B cell (primary cell): ENCODE measurements around the gene DAZAP2. TPM values are rescaled to one million over a fixed set of nuclear protein-coding genes. Genes with fewer than 3 reads are reported as not detected.

Experiments used
- ATAC-seq: fragments of 200-7000 bp; cut with Tn5 transposase; one replicate; pipeline ENCODE4 v1.10.0; 2021; ENCODE audit warnings: low read depth, mild to moderate bottlenecking, moderate number of reproducible peaks, moderate library complexity
- CTCF ChIA-PET: fragments of 350-600 bp; sonication (Branson Sonifier 250); formaldehyde crosslinking; loops from one replicate; lab custom pipeline; 2021; ENCODE audit warnings: antibody characterized with exemption, inconsistent platforms; lab: Charles Lee
- POLR2A ChIA-PET: fragments of 350-600 bp; sonication (Branson Sonifier 250); formaldehyde crosslinking; loops from one replicate; lab custom pipeline; 2021; ENCODE audit warnings: antibody characterized with exemption; lab: Charles Lee
- DNase-seq: peaks from one replicate; pipeline ENCODE4 v3.0.0; 2013
- H2AFZ ChIP-seq: 2 replicates; pipeline ENCODE4 v1.6.1; 2012; ENCODE audit warnings: mild to moderate bottlenecking, low read depth, low read length; ENCODE audit not compliant: insufficient read depth, poor library complexity, severe bottlenecking
- H3K27ac ChIP-seq, 2 donors: 1 replicate in 1 of 2; 2 replicates in 1 of 2; pipeline ENCODE4 v1.5.1; 2012 to 2013; ENCODE audit warnings: low read length in 2 of 2, mild to moderate bottlenecking in 2 of 2, moderate library complexity in 1 of 2
- H3K27me3 ChIP-seq, 4 experiments: fragments of 200-600 bp in 1 of 4; sonication (generic) in 1 of 4; replicated peaks in 1 of 4; 1 replicate in 2 of 4; 2 replicates in 2 of 4; pipeline versions ENCODE4 v1.6.1 to v1.7.0; 2013 to 2016; ENCODE audit warnings: low read length in 3 of 4, mild to moderate bottlenecking in 2 of 4, mixed read lengths in 1 of 4, moderate library complexity in 1 of 4; ENCODE audit not compliant: insufficient read depth in 4 of 4, control insufficient read depth in 3 of 4; ENCODE audit errors: control extremely low read depth in 1 of 4
- H3K36me3 ChIP-seq, 2 experiments: replicated peaks in 1 of 2; 1 replicate in 1 of 2; 2 replicates in 1 of 2; pipeline versions ENCODE4 v1.6.1 to v1.7.1; 2013; ENCODE audit warnings: low read length in 1 of 2; ENCODE audit not compliant: insufficient read depth in 2 of 2, control insufficient read depth in 1 of 2; ENCODE audit errors: control extremely low read depth in 1 of 2, extremely low read depth in 1 of 2
- H3K4me1 ChIP-seq, 2 donors: fragments of 200-600 bp in 1 of 2; sonication (generic) in 1 of 2; 1 replicate in 1 of 2; 2 replicates in 1 of 2; pipeline versions ENCODE4 v1.5.1 to v1.6.1; 2013 to 2017; ENCODE audit warnings: low read length in 2 of 2; ENCODE audit not compliant: control insufficient read depth in 2 of 2, insufficient read depth in 2 of 2
- H3K4me2 ChIP-seq: replicated peaks from 2 replicates; pipeline ENCODE3; 2012; ENCODE audit warnings: mild to moderate bottlenecking, low read depth, low read length; ENCODE audit not compliant: poor library complexity, severe bottlenecking
- H3K4me3 ChIP-seq, 5 experiments: fragments of 200-600 bp in 1 of 5; sonication (generic) in 1 of 5; 1 replicate in 3 of 5; 2 replicates in 2 of 5; pipeline versions ENCODE4 v1.5.1 to v1.7.0; 2011 to 2016; ENCODE audit warnings: low read length in 4 of 5, mild to moderate bottlenecking in 4 of 5, low read depth in 2 of 5, control low read depth in 1 of 5, moderate library complexity in 1 of 5; ENCODE audit not compliant: insufficient read depth in 1 of 5; ENCODE audit errors: control extremely low read depth in 1 of 5, extremely low read depth in 1 of 5
- H3K79me2 ChIP-seq: fragments of 200-600 bp; sonication (generic); one replicate; pipeline ENCODE4 v1.6.0; 2016; ENCODE audit warnings: low read length; ENCODE audit not compliant: control insufficient read depth, insufficient read depth
- H3K9ac ChIP-seq: fragments of 200-600 bp; sonication (generic); 2 replicates; pipeline ENCODE4 v1.6.1; 2017; ENCODE audit warnings: mild to moderate bottlenecking, low read length, moderate library complexity
- H3K9me3 ChIP-seq, 3 donors: one replicate each; pipeline versions ENCODE4 v1.6.1 to v1.7.1; 2013; ENCODE audit warnings: low read length in 2 of 3; ENCODE audit not compliant: control insufficient read depth in 2 of 3, insufficient read depth in 1 of 3; ENCODE audit errors: control extremely low read depth in 1 of 3
- H4K20me1 ChIP-seq: 2 replicates; pipeline ENCODE4 v1.6.0; 2012; ENCODE audit warnings: mild to moderate bottlenecking, low read length; ENCODE audit not compliant: insufficient read depth, control insufficient read depth, poor library complexity, severe bottlenecking
- H3K27ac Mint-ChIP-seq: one replicate; pipeline ENCODE4 v1.8.0; 2021; ENCODE audit warnings: mixed read lengths
- H3K27me3 Mint-ChIP-seq: one replicate; pipeline ENCODE4 v1.8.0; 2021; ENCODE audit warnings: mixed read lengths
- H3K4me1 Mint-ChIP-seq: one replicate; pipeline ENCODE4 v1.8.0; 2021; ENCODE audit warnings: mixed read lengths
- H3K4me3 Mint-ChIP-seq: one replicate; pipeline ENCODE4 v1.8.0; 2021; ENCODE audit warnings: mixed read lengths
- H3K9me3 Mint-ChIP-seq: one replicate; pipeline ENCODE4 v1.8.0; 2022; ENCODE audit warnings: mixed read lengths; ENCODE audit not compliant: insufficient read depth
- EZH2 ChIP-seq: IDR thresholded peaks from 2 replicates; pipeline ENCODE4 v1.6.1; 2012; ENCODE audit warnings: borderline replicate concordance, low read depth, mild to moderate bottlenecking, moderate library complexity, low read length; ENCODE audit not compliant: insufficient read depth, poor library complexity, severe bottlenecking
- WGBS: methylation state at CpG from one replicate; pipeline ENCODE4 v1.1.5; 2013; ENCODE audit warnings: missing lambda C conversion rate; ENCODE audit not compliant: insufficient coverage; 5-methylcytosine and 5-hydroxymethylcytosine counted together
- intact Hi-C: fragments of 100-400 bp; cut with micrococcal nuclease; formaldehyde crosslinking; loops from one replicate; pipeline ENCODE4 v1.10.0; 2022
- polyA plus RNA-seq: library from polyadenylated mRNA; depleted of rRNA; stranded (reverse); fragments of >200 nt; gene quantifications from 2 replicates; pipeline ENCODE4 v1.2.3, GENCODE V29; 2012
- total RNA-seq, 2 donors: library from RNA; stranded (reverse); fragments of 120-200 nt in 1 of 2; gene quantifications; 1 replicate in 1 of 2; 2 replicates in 1 of 2; pipeline versions ENCODE4 v1.2.3 to v1.2.4, GENCODE V29; 2013 to 2022
- TF ChIP-seq, protein P1 (sequence below): fragments of 200-600 bp; IDR thresholded peaks from one replicate; pipeline ENCODE4 v1.8.0; 2022; ENCODE audit warnings: antibody characterized with exemption, mild to moderate bottlenecking

DAZAP2 gene
- total and polyA plus RNA-seq, 2 donors (not counting 1 experiment from before 2014, with no cell fraction given), result 233 to 620 TPM

- peaks cover 28% of the 10 kb centered on the region for H3K4me1 Mint-ChIP-seq
- POLR2A ChIA-PET, result no interaction called here
- no peak overlapping the region for H3K27ac Mint-ChIP-seq
- Histone ChIP-seq H3K4me2 (no peak overlapping the region), H2AFZ (no peak overlapping the region), H3K36me3 (peaks cover 0 to 16% of the 10 kb centered on the region in 2 experiments), H3K4me1 (peaks cover 25 to 32% of the 10 kb centered on the region in 2 donors), H3K27me3 (no peaks in the 10 kb centered on the region), H3K9ac (no peak overlapping the region), H3K9me3 (no peaks in the 10 kb centered on the region), H3K27ac (no peak overlapping the region), H3K4me3 (no peak overlapping the region), H4K20me1 (no peaks in the 10 kb centered on the region), H3K79me2 (no peaks in the 10 kb centered on the region)
- WGBS, result 91% methylated on average over 14 of the region's 14 CpGs
- no peak for TF ChIP-seq EZH2
- TF ChIP-seq, protein P1, sequence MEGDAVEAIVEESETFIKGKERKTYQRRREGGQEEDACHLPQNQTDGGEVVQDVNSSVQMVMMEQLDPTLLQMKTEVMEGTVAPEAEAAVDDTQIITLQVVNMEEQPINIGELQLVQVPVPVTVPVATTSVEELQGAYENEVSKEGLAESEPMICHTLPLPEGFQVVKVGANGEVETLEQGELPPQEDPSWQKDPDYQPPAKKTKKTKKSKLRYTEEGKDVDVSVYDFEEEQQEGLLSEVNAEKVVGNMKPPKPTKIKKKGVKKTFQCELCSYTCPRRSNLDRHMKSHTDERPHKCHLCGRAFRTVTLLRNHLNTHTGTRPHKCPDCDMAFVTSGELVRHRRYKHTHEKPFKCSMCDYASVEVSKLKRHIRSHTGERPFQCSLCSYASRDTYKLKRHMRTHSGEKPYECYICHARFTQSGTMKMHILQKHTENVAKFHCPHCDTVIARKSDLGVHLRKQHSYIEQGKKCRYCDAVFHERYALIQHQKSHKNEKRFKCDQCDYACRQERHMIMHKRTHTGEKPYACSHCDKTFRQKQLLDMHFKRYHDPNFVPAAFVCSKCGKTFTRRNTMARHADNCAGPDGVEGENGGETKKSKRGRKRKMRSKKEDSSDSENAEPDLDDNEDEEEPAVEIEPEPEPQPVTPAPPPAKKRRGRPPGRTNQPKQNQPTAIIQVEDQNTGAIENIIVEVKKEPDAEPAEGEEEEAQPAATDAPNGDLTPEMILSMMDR, result no peak
- H3K27me3 Mint-ChIP-seq, result no peaks in the 10 kb centered on the region
- no peak for ATAC-seq
- CTCF ChIA-PET, result no interaction called here
- no peak overlapping the region for H3K4me3 Mint-ChIP-seq
- intact Hi-C loops, result no loop called here
- H3K9me3 Mint-ChIP-seq, result no peaks in the 10 kb centered on the region
- DNase-seq, result no peak
These were observed 48.8 kb upstream of the DAZAP2 start for GRCh38 chr12:51189790-51190355.

- no peak overlapping the region for H3K4me3 ChIP-seq
- 100% methylated on average over 1 of the region's 4 CpGs for WGBS
- Mint-ChIP-seq H3K27me3 (no peaks in the 10 kb centered on the region), H3K4me1 (peaks cover 28% of the 10 kb centered on the region), H3K27ac (no peak overlapping the region), H3K9me3 (no peaks in the 10 kb centered on the region), H3K4me3 (no peak overlapping the region)
- H3K79me2 ChIP-seq, result no peaks in the 10 kb centered on the region
- DNase-seq (no peak), ATAC-seq (no peak)
- no peaks in the 10 kb centered on the region for H3K27me3 ChIP-seq
- POLR2A ChIA-PET, result no interaction called here
- H3K9me3 ChIP-seq, result no peaks in the 10 kb centered on the region
- TF ChIP-seq EZH2, result no peak
- TF ChIP-seq, protein P1, result no peak
- intact Hi-C loops, result no loop called here
- no peak overlapping the region for H3K4me2 ChIP-seq
- no peaks in the 10 kb centered on the region for H4K20me1 ChIP-seq
- H3K9ac ChIP-seq, result no peak overlapping the region
- no peak overlapping the region for H3K27ac ChIP-seq
- H3K4me1 ChIP-seq, result peaks cover 25 to 32% of the 10 kb centered on the region in 2 donors
- CTCF ChIA-PET, result no interaction called here
- H2AFZ ChIP-seq, result no peak overlapping the region
- H3K36me3 ChIP-seq, result peaks cover 0 to 16% of the 10 kb centered on the region in 2 experiments
These were observed 47.8 kb upstream of the DAZAP2 start for GRCh38 chr12:51190820-51191219.
